ENCODE measurements around the gene VEGFC.

The VEGFC gene

GRCh38 chr4:176761872-176762271 is 30.9 kb downstream of the VEGFC start:
- DNase-seq (ENCODE audit: low read depth): no peak

DNA sequence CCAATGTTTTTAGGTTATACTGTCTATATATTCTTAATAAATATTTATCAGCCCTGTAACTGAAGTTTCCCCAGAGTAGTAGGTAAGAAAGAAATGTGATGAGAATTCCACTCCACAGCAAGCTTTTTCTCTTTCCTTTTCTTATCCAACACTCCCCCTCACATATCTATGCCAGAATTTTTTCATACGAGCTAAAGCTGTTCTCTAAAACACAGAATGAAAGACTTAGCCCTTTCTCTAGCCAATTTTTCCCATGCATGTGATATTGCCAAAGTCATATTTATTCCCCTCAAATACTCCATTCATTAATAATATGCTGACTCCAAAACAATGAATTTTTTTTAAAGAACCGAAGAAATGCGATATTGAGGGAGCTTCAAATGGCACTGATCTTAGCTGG is 32.3 kb downstream of the VEGFC start:
- DNase-seq (ENCODE audit: low read depth): no peak

- DNase-seq (ENCODE audit: low read depth): no peak
These were observed 34.0 kb downstream of the VEGFC start for GRCh38 chr4:176758731-176759130.

- DNase-seq (ENCODE audit: low read depth): no peak
These were observed 34.4 kb downstream of the VEGFC start for GRCh38 chr4:176758323-176758722.

DNA sequence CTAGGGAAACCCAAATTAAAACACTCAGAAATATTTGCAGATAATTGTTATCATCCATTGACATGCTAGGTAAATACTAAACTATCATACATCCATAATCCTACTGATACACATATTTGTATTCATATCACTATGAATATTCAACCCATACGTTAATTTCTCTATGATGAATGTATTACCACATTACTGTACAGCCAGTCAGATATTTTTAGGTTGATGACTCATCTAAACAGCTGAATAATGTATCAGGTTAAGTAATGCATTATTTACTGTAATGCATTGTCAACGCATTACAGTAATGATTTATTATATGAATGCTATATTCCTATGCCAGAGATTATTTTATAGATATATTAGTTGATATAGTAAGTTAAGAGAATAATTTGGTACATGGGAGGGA is 37.1 kb downstream of the VEGFC start:
- no peak for DNase-seq (ENCODE audit: low read depth)

- no peak for DNase-seq (ENCODE audit: low read depth)
These were observed 37.7 kb downstream of the VEGFC start for GRCh38 chr4:176755001-176755400.

DNA sequence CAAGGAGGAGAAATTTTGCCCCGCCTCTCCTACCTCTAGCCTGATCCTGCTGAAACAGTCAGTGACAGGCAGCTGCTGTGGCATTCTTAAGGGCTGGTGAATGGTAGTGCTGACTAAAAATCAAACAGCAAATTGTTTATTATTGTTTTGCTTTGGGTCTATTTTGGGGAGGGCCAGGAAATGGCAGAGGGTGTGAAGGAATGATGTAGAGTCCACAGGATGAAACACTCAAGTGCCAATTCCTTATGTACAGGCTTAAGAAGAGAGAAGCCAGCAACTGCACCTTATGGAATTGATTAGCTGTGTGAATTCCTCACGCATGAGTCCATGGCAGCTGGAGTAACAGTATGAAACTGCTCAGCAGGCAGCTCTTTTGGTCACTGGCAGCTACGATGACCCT is 39.7 kb downstream of the VEGFC start:
- DNase-seq (ENCODE audit: low read depth): no peak

DNA sequence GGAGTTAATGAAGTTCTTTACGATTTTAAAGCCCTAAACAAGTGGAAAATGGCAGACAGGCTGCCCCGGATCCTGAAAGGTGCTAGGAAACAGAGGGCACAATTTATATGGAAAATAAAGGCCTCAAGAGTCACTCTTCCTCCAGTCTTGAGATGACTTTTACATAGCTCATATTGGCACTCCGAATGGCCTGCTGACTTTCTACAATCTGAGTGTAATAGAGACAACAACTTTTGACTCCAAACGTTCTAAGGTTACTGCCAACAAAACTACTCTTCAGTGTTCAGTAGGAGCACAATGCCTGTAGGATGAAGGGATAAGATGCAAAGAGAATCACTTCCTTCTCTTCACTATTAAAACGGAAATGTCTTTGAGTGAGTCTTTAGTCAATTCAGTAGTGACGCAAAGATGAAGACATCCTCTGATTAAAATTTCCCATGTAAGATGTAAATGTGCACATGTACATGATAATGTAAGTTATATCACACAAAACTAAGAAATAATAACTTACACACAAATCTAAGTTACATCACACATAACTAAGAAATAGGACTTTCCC is 40.5 kb downstream of the VEGFC start:
- no peak for DNase-seq (ENCODE audit: low read depth)

GRCh38 chr4:176751061-176751460 is 41.7 kb downstream of the VEGFC start:
- no peak for DNase-seq (ENCODE audit: low read depth)

DNA sequence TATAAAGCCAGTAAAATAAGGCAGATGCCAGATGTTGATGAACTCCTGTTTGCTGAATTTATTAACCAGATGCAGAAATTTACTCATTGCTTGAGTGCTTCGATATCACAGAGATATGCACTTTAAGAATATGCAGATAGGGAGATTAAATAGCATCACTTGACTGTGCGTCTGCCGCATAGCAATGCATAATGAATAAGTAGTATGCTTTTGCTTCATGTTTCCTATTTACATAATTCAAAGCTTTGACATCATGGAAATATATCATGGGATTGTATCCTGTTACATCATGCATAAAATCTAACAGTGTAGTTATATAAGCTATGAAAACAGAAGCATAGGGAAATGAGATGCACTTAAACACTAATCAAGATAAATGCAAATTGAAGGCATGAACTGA is 45.9 kb downstream of the VEGFC start:
- no peak for DNase-seq (ENCODE audit: low read depth)

GRCh38 chr4:176745902-176746301 is 46.8 kb downstream of the VEGFC start:
- no peak for DNase-seq (ENCODE audit: low read depth)

- no peak for DNase-seq (ENCODE audit: low read depth)
These were observed 48.6 kb downstream of the VEGFC start for GRCh38 chr4:176744091-176744490.

DNA sequence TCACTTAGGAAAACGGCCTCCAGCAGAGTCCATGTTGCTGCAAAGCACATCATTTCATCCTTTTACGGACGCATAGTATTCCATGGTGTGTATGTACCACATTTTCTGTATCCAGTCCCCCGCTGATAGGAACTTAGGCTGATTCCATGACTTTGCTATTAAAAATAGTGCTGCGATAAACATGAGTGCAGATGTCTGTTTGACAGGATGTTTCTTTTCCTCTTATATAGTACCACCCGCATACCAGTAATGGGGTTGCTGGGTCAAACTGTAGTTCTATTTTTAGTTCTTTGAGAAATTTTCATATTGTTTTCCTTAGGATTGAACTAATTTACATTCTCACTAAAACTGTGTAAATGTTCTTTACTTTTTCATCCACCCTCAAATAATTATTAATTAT is 50.5 kb downstream of the VEGFC start:
- DNase-seq (ENCODE audit: low read depth): no peak

- DNase-seq (ENCODE audit: low read depth): no peak
These were observed 51.5 kb downstream of the VEGFC start for GRCh38 chr4:176741253-176741652.

GRCh38 chr4:176735300-176735699 is 57.4 kb downstream of the VEGFC start:
- DNase-seq (ENCODE audit: low read depth): no peak

- DNase-seq (ENCODE audit: low read depth): no peak
These were observed 58.3 kb downstream of the VEGFC start for GRCh38 chr4:176734461-176734860.

DNA sequence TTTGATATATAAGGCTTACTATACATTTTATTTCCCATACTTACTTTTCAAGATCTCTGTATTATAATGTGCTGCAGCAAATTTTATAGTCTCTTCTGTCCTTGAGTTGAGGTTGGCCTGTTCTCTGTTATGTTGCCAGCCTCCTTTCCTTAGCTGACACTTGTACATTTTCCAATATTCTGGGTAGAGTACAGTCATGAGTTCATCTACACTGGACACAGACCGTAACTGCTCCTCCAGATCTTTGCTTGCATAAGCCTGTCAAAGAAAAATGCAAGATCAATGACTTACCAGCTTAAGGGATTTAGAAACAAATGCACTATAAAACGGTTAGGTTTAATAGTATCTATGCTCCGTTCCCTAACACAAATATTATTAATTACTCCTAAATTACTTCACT is 63.2 kb downstream of the VEGFC start:
- no peak for DNase-seq (ENCODE audit: low read depth)

- DNase-seq (ENCODE audit: low read depth): no peak
These were observed 65.9 kb downstream of the VEGFC start for GRCh38 chr4:176726803-176727202.

- DNase-seq (ENCODE audit: low read depth): no peak
These were observed 71.3 kb downstream of the VEGFC start for GRCh38 chr4:176721459-176721858.

GRCh38 chr4:176718881-176719280 is 73.8 kb downstream of the VEGFC start:
- DNase-seq (ENCODE audit: low read depth): no peak

DNA sequence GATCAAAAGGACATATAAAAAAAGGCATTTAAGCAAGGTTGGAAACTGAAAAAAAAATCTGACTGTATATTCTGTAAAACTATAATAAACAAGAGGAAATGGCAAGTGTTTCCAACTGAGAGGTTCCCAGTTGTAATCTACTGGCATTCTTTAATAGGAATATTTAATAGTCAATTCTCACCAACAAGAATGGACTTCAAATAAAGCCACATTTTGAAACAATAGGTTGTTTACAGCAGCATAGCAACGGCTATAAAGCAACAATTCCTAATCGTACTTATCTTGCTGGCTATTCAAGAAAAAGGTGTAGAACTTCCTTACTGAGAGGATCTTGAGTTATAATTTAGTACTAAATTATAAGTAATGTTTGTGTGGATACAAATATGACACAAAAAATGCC is 75.5 kb downstream of the VEGFC start:
- no peak for DNase-seq (ENCODE audit: low read depth)

- DNase-seq (ENCODE audit: low read depth): no peak
These were observed 83.3 kb downstream of the VEGFC start for GRCh38 chr4:176709417-176709816.

- DNase-seq (ENCODE audit: low read depth): no peak
These were observed 83.9 kb downstream of the VEGFC start for GRCh38 chr4:176708771-176709311.

DNA sequence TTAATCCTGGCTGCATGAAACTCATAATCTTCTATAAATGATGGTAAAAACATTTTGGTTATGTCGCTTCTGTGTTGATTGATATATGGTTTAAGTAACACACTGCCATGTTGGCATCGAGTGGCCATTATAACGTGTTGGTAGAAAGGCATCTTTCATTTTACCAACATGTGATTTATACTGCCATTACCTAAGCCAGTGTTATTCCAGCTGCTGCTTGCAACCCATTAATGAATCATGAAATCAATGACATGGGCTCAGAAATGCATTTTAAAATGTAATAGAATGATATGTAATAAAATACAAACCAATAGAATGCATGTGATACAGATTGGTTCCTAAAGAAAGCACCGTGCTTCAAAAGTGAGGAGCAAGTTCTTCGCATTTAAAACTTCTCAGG is 102.0 kb downstream of the VEGFC start:
- DNase-seq (ENCODE audit: low read depth): no peak
